ENCODE results near the gene CSNK1E.

CSNK1E gene

DNA sequence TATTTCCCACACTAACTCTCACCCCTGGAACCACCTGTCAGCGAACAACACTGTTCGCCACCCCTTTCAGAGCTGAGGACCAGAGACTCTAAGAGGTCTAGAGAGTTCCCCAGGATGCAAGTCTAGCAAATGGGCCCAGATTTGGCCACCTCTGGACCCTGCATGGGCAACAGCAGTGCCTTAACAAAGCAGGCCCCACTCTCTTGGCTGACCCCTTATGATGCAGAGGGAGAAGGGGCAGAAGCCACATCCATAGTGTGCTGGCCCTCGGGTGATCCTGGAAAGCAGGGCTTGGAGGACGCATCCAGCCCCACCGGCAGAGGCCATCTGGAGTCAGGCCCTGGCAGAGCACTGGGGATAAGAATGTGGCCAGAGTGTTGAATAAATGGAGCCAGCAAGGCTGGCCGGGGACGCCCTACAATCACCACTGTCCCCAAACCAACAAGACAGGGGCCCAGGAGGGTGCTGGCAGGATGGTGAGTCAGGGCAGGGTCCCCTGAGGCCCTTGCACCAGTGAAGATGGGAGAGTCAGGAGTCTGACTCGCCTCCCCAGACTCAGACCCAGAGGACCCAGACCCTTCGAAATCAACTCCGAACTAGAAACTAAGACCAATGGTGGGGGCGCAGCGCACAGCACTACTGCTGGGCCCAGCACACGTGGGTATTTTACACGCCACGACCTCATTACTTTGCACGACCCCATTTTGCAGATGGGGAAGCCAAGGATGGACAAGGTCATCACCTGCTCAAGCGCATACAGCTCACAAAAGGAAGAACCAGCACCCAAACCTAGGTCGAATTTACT lies 6.5 kb downstream of the CSNK1E start:
- no peaks in the 10 kb centered on the region for H3K9me3 ChIP-seq
- peaks cover 5 to 7% of the 10 kb centered on the region in 2 experiments for H3K4me1 ChIP-seq (ENCODE audit: control insufficient read depth in 1 of 2, insufficient read depth in 1 of 2, low read depth in 1 of 2, low read length in 1 of 2)
- TF ChIP-seq, protein P1, sequence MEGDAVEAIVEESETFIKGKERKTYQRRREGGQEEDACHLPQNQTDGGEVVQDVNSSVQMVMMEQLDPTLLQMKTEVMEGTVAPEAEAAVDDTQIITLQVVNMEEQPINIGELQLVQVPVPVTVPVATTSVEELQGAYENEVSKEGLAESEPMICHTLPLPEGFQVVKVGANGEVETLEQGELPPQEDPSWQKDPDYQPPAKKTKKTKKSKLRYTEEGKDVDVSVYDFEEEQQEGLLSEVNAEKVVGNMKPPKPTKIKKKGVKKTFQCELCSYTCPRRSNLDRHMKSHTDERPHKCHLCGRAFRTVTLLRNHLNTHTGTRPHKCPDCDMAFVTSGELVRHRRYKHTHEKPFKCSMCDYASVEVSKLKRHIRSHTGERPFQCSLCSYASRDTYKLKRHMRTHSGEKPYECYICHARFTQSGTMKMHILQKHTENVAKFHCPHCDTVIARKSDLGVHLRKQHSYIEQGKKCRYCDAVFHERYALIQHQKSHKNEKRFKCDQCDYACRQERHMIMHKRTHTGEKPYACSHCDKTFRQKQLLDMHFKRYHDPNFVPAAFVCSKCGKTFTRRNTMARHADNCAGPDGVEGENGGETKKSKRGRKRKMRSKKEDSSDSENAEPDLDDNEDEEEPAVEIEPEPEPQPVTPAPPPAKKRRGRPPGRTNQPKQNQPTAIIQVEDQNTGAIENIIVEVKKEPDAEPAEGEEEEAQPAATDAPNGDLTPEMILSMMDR (IDR thresholded peaks at IDR 0.05) = no peak
- H3K27ac ChIP-seq = no peak overlapping the region
- no peaks in the 10 kb centered on the region for H3K36me3 ChIP-seq
- H3K4me3 ChIP-seq (ENCODE audit: low read depth in 1 of 2, low read length in 1 of 2) = no peak overlapping the region
- H3K27me3 ChIP-seq = peaks cover 22% of the 10 kb centered on the region

DNA sequence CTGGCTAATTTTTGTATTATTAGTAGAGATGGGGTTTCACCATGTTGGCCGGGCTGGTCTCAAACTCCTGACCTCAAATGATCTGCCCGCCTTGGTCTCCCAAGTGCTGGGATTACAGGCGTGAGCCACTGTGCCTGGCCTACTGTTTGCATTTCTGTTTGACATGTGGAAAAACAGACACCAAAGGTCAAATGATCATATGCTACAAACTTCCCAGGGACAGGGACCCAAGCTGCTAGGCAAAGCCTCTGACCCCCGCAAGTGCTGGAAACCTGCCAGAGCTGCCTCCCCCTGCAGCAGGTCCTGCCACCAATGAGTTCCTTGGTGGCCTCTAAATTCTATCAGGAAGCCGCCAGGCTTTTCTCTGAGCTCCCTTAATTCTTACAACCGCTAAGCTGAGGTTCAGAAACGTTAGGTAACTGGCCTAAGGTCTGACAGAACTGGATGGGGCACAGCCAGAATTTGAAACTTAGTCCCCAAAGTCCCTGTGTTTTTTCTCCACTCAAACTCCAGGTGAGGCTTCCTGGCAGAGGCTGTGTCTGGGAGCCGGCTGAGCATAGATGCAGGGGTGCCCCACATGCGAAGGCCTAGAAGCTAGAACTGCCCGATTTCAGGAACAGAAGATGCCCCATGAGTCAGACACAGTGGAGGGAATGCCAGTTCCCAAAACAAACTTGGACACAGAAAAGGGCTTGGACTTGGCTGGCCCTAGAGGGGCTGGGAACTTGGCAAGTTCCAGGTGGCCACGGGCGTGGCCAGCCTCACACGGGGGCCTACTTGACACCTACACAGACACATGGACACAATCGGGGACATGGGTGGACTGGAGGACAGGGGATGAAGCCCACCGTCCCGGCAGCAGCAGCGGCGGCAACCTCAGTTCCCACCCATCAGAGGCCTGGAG lies 7.4 kb downstream of the CSNK1E start:
- Histone ChIP-seq H3K27ac (no peak overlapping the region), H3K27me3 (peaks cover 13% of the 10 kb centered on the region), H3K36me3 (no peaks in the 10 kb centered on the region), H3K9me3 (no peaks in the 10 kb centered on the region), H3K4me3 (ENCODE audit: low read depth in 1 of 2, low read length in 1 of 2) (no peak overlapping the region), H3K4me1 (ENCODE audit: control insufficient read depth in 1 of 2, insufficient read depth in 1 of 2, low read depth in 1 of 2, low read length in 1 of 2) (no peaks in the 10 kb centered on the region)
- TF ChIP-seq, protein P1 (IDR thresholded peaks at IDR 0.05) = no peak

GRCh38 chr22:38308791-38309498 lies 8.3 kb downstream of the CSNK1E start:
- peaks cover 4% of the 10 kb centered on the region for H3K27me3 ChIP-seq
- no peaks in the 10 kb centered on the region for H3K9me3 ChIP-seq
- TF ChIP-seq, protein P1 (IDR thresholded peaks at IDR 0.05) = no peak
- H3K4me3 ChIP-seq (ENCODE audit: low read depth in 1 of 2, low read length in 1 of 2) = no peak overlapping the region
- H3K27ac ChIP-seq = no peak overlapping the region
- peaks cover 0 to under 1% of the 10 kb centered on the region in 2 experiments for H3K4me1 ChIP-seq (ENCODE audit: control insufficient read depth in 1 of 2, insufficient read depth in 1 of 2, low read depth in 1 of 2, low read length in 1 of 2)
- H3K36me3 ChIP-seq = no peaks in the 10 kb centered on the region

- no peak overlapping the region for H3K27ac ChIP-seq
- no peaks in the 10 kb centered on the region for H3K27me3 ChIP-seq
- H3K36me3 ChIP-seq = peaks cover 14% of the 10 kb centered on the region
- peaks cover 0 to 3% of the 10 kb centered on the region in 2 experiments for H3K4me1 ChIP-seq (ENCODE audit: control insufficient read depth in 1 of 2, insufficient read depth in 1 of 2, low read depth in 1 of 2, low read length in 1 of 2)
- TF ChIP-seq, protein P1 (IDR thresholded peaks at IDR 0.05) = no peak
- no peak overlapping the region for H3K4me3 ChIP-seq (ENCODE audit: low read depth in 1 of 2, low read length in 1 of 2)
- no peaks in the 10 kb centered on the region for H3K9me3 ChIP-seq
Measured at GRCh38 chr22:38305471-38306448, 11.5 kb downstream of the CSNK1E start.

Measured in neutrophil (primary cell).